GM12892 (cell line): ENCODE data around the gene MYOF.

Experiments
- DNase-seq: peaks from one replicate; pipeline ENCODE4 v3.0.0; 2011; ENCODE audit not compliant: insufficient read length
- FAIRE-seq: peaks from 2 replicates; lab custom pipeline; 2011; peaks lifted over from hg19 to GRCh38; lab: Jason Lieb, UNC
- POLR2A ChIP-seq: IDR thresholded peaks from 2 replicates; pipeline ENCODE4 v1.6.1; 2011; ENCODE audit warnings: low read depth, low read length, control low read depth
- POLR2AphosphoS5 ChIP-seq: IDR thresholded peaks from 2 replicates; pipeline ENCODE4 v1.6.1; 2011; ENCODE audit warnings: low read depth, low read length, control low read depth
- TAF1 ChIP-seq: IDR thresholded peaks from 2 replicates; pipeline ENCODE4 v1.6.1; 2011; ENCODE audit warnings: low read depth, mild to moderate bottlenecking, control low read depth, low read length, borderline replicate concordance

MYOF gene

GRCh38 chr10:93281367-93281720 lies 200.8 kb downstream of the MYOF start:
- no peak for FAIRE-seq
- TF ChIP-seq TAF1 (no peak), POLR2AphosphoS5 (no peak), POLR2A (no peak)
- no peak for DNase-seq

DNA sequence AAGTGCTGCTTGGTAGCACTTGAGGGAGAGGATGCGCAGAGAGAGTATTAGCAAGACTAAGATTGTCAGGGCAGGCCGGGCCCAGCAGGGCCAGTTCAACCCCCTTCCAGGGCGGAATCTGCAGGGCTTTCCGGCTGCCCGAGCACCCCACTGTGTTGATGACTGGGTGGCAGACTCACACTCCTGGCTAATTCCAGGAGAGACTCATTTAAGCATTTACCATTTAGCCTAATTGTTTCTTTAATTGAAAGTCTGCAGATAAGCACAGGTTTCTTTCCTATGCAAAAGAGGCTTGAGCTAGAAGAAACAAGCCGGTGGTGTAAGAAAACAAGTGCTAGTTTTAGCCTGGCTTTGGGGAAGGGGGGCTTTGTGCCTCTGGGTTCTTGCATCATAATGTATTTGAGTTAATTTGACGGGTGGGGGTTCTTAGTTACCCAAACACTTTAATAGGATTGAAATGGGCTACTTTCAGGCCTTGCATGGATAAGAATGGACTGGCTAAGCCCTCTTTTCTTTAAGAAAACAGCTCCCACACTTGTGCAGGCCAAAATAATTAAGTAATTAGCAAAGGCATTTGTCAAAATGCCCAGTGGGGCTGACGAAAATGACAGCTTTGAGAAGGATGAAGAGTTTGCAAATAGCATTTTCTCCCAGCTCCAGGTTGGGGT lies 201.3 kb downstream of the MYOF start:
- no peak for DNase-seq

GRCh38 chr10:93280121-93280698 lies 201.9 kb downstream of the MYOF start:
- TF ChIP-seq TAF1: no peak
- no peak for TF ChIP-seq POLR2AphosphoS5
- no peak for TF ChIP-seq POLR2A
- no peak for FAIRE-seq
- no peak for DNase-seq

More for the DNA sequence above, 201.3 kb downstream of the MYOF start:
- no peak for FAIRE-seq
- TF ChIP-seq POLR2AphosphoS5 (no peak), POLR2A (no peak), TAF1 (no peak)

DNA sequence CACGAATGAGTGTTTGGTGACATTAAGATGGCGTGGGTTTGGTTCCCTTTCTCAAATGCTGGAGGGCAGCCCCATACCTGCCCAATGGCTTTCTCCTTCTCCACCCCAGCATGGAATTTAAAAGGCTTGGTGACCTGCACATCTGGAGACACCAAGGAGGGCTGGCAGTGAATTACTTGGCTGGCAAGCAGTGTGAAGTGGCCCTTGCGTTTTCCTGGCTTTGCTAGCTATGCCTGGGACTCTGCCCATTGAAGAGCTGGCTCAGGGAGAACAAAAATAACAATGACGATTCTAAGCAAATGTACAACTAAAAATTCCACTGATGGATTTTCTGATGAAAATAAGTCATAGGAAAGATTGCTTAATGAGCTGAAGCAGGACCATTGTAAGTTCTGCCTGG lies 204.8 kb downstream of the MYOF start:
- TF ChIP-seq POLR2AphosphoS5 (no peak), POLR2A (no peak), TAF1 (no peak)
- FAIRE-seq: no peak
- no peak for DNase-seq

DNA sequence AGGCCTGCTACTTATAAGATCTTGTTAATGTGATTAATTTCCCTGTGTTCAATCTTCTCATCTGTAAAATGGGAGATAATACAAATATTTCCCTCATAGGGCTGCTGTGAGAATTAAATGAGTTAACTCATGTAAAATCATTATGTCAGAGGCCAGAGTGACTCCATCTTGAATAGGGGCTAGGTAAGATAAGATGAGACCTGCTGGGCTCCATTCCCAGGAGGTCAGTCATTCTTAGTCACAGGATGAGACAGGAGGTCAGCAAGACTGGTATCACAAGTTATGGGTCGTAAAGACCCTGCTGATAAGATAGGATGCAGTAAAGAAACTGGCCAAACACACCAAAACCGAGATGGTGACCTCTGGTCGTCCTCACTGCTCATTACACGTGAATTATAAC lies 207.7 kb downstream of the MYOF start:
- no peak for DNase-seq
- FAIRE-seq: no peak
- TF ChIP-seq POLR2A: no peak

- FAIRE-seq (no peak), DNase-seq (no peak)
- TF ChIP-seq POLR2AphosphoS5: no peak
- no peak for TF ChIP-seq TAF1
- no peak for TF ChIP-seq POLR2A
Measured at GRCh38 chr10:93272884-93273675, 209.1 kb downstream of the MYOF start.

DNA sequence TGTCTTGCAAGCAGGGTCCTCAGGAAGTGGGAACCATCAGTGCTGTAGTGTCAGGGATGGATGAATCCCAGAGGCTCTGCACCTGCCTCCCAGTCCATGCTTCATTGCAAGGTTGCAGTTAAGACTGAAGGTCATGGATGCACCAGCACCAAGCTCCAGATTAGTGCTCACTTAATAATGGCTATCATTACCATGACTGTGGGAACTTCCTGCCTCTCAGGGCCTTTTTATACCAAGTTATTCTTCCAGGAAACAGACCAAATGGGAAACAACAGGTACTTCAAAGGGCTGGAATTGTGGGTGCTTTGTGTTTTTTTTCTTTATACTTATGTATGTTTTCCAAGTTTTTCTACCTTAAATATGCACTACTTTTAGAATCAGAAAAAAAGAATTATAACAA lies 210.8 kb downstream of the MYOF start:
- no peak for DNase-seq
- TF ChIP-seq POLR2A: no peak
- no peak for TF ChIP-seq POLR2AphosphoS5
- TF ChIP-seq TAF1: no peak
- no peak for FAIRE-seq

GRCh38 chr10:93269281-93269680 lies 212.9 kb downstream of the MYOF start:
- DNase-seq (no peak), FAIRE-seq (peak; percentile 9)
- TF ChIP-seq POLR2AphosphoS5 (no peak), POLR2A (no peak), TAF1 (no peak)

GRCh38 chr10:93268021-93268420 lies 214.1 kb downstream of the MYOF start:
- TF ChIP-seq POLR2AphosphoS5: no peak
- no peak for TF ChIP-seq POLR2A
- TF ChIP-seq TAF1: no peak
- no peak for FAIRE-seq
- no peak for DNase-seq

DNA sequence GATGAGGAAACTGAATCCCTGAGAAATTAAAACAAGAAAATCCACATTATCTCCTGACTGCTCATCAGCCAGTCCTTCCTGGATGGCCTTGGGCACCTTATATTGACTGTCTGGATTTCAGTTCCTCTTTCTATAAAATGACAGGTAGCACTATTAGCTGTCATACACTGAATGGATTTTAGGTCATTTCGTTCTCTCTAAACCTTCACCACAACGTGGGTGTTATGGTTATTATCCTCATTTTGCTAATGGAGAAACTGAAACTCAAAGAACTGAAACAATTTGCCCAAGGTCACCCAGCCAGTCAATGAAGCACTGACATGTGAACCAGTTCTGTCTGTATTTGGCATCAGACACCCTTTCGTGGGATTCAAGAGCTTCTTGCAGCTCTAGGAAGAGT lies 214.6 kb downstream of the MYOF start:
- no peak for TF ChIP-seq POLR2AphosphoS5
- no peak for TF ChIP-seq TAF1
- no peak for TF ChIP-seq POLR2A
- peak; percentile 19 for DNase-seq
- FAIRE-seq: peak; percentile 92

- DNase-seq (no peak), FAIRE-seq (no peak)
- TF ChIP-seq TAF1 (no peak), POLR2A (no peak), POLR2AphosphoS5 (no peak)
Measured at GRCh38 chr10:93266858-93267257, 215.3 kb downstream of the MYOF start.

- DNase-seq (no peak), FAIRE-seq (no peak)
- TF ChIP-seq POLR2A (no peak), TAF1 (no peak), POLR2AphosphoS5 (no peak)
Measured at GRCh38 chr10:93261961-93262610, 220.0 kb downstream of the MYOF start.
